ENCODE results near the gene CCDC106.

CCDC106 gene

GRCh38 chr19:55686311-55687050 is 38.5 kb downstream of the CCDC106 start:
- no peaks in the 10 kb centered on the region for H3K9me3 ChIP-seq
- intact Hi-C loops (cut with DNase I; ENCODE audit: low total_unique reads): no loop called here
- H3K4me1 ChIP-seq: no peaks in the 10 kb centered on the region
- DNase-seq: no peak
- no peak overlapping the region for H3K27ac ChIP-seq
- H3K4me3 ChIP-seq: no peak overlapping the region
- no peaks in the 10 kb centered on the region for H3K27me3 ChIP-seq
- H3K36me3 ChIP-seq: peaks cover 59 to 98% (median 95%) of the 10 kb centered on the region in 3 donors
- TF ChIP-seq, protein P1, sequence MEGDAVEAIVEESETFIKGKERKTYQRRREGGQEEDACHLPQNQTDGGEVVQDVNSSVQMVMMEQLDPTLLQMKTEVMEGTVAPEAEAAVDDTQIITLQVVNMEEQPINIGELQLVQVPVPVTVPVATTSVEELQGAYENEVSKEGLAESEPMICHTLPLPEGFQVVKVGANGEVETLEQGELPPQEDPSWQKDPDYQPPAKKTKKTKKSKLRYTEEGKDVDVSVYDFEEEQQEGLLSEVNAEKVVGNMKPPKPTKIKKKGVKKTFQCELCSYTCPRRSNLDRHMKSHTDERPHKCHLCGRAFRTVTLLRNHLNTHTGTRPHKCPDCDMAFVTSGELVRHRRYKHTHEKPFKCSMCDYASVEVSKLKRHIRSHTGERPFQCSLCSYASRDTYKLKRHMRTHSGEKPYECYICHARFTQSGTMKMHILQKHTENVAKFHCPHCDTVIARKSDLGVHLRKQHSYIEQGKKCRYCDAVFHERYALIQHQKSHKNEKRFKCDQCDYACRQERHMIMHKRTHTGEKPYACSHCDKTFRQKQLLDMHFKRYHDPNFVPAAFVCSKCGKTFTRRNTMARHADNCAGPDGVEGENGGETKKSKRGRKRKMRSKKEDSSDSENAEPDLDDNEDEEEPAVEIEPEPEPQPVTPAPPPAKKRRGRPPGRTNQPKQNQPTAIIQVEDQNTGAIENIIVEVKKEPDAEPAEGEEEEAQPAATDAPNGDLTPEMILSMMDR (IDR thresholded peaks at IDR 0.05): no peak

DNA sequence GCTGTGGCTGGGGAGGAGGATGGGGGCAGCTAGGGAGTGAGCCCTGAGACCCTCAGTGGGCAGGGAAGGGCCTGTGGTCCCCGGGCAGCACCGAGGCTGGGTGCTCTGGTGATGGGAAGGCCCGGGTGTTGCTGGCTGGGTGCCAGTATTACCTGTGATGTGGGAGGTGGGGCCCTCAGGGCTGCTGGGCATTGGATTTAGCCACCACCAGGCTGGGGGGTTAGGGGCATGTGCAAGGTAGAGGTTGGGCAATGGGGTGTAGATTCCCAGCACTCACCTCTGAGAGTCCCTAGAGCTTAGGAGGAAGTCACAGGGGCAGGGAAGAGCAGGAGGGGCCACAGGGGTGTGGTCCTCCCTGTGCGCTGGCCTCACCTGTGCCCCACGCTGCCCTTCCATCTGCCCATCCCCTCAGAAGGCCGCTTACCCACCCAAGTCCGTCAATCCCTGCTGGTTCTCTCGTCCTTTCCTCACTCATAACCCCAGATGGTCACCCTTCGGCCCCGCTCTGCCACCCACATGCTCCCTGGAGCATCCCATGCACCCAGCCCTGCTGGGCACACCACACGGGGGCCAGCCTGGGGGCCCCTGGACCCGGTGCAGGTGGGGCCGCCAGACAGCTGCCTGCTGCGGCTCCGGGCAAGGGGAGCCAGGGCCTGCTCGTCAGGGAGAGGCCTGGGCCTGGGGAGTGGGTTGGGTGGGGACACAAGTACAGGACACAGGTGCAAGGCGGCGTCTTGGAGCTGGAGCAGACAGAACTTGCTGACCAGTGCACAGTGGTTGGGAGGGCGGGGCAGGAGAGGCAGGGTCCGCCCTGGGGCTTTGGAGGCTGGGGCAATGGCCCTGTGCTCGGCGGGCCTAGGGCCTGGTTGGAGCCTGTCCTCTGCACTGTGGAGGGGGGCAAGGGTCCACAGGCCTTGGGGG is 39.5 kb downstream of the CCDC106 start:
- Histone ChIP-seq H3K36me3 (peaks cover 56 to 100% (median 97%) of the 10 kb centered on the region in 3 donors), H3K4me3 (no peak overlapping the region), H3K4me1 (no peaks in the 10 kb centered on the region), H3K27me3 (no peaks in the 10 kb centered on the region), H3K9me3 (no peaks in the 10 kb centered on the region), H3K27ac (no peak overlapping the region)
- intact Hi-C loops (cut with DNase I; ENCODE audit: low total_unique reads): no loop called here
- TF ChIP-seq, protein P1 (IDR thresholded peaks at IDR 0.05): no peak
- no peak for DNase-seq

- H3K4me3 ChIP-seq: no peak overlapping the region
- no peaks in the 10 kb centered on the region for H3K9me3 ChIP-seq
- peaks cover 66 to 100% (median 98%) of the 10 kb centered on the region in 3 donors for H3K36me3 ChIP-seq
- H3K27me3 ChIP-seq: no peaks in the 10 kb centered on the region
- no peak for DNase-seq
- intact Hi-C loops (cut with DNase I; ENCODE audit: low total_unique reads): no loop called here
- no peak overlapping the region for H3K27ac ChIP-seq
- TF ChIP-seq, protein P1 (IDR thresholded peaks at IDR 0.05): no peak
- H3K4me1 ChIP-seq: no peaks in the 10 kb centered on the region
These were observed 40.6 kb downstream of the CCDC106 start for GRCh38 chr19:55688422-55689218.

DNA sequence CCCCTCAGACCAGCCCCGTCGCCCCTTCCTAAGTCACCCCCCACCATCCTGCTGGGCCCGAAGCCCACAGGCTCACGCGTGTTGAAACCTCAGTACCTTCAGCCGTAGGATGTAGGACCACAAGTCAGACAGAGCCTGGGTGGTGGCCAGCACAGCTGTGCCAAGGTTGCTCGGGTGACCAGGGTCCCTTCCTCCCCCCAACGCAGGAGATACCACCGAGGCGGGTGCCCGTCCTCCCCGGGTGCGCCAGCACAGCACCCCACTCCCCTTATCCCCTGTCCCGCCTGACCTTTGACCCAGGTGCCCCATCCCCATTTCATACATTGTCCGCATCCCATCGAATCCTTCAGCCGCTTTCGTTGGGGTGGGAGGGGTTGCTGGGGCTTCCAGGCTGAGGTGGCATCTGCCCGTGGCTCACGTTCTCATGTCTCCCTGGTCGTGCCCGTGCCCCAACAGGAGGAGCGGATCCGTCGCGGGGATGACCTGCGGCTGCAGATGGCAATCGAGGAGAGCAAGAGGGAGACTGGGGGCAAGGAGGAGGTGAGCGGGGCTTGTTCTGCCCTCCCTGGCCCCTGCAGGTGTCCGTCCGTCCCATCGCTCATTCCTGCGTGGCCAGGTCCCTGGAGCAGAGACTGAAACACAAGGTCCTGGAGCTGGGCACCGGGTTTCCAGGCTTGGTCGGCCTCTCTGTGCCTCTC is 41.5 kb downstream of the CCDC106 start:
- H3K4me1 ChIP-seq: no peaks in the 10 kb centered on the region
- no peak overlapping the region for H3K27ac ChIP-seq
- H3K36me3 ChIP-seq: peaks cover 74 to 100% (median 97%) of the 10 kb centered on the region in 3 donors
- no peak overlapping the region for H3K4me3 ChIP-seq
- intact Hi-C loops (cut with DNase I; ENCODE audit: low total_unique reads): no loop called here
- TF ChIP-seq, protein P1 (IDR thresholded peaks at IDR 0.05): no peak
- no peaks in the 10 kb centered on the region for H3K27me3 ChIP-seq
- DNase-seq: no peak
- no peaks in the 10 kb centered on the region for H3K9me3 ChIP-seq
